Measurements from ENCODE around the gene CNKSR3.

The CNKSR3 gene

DNA sequence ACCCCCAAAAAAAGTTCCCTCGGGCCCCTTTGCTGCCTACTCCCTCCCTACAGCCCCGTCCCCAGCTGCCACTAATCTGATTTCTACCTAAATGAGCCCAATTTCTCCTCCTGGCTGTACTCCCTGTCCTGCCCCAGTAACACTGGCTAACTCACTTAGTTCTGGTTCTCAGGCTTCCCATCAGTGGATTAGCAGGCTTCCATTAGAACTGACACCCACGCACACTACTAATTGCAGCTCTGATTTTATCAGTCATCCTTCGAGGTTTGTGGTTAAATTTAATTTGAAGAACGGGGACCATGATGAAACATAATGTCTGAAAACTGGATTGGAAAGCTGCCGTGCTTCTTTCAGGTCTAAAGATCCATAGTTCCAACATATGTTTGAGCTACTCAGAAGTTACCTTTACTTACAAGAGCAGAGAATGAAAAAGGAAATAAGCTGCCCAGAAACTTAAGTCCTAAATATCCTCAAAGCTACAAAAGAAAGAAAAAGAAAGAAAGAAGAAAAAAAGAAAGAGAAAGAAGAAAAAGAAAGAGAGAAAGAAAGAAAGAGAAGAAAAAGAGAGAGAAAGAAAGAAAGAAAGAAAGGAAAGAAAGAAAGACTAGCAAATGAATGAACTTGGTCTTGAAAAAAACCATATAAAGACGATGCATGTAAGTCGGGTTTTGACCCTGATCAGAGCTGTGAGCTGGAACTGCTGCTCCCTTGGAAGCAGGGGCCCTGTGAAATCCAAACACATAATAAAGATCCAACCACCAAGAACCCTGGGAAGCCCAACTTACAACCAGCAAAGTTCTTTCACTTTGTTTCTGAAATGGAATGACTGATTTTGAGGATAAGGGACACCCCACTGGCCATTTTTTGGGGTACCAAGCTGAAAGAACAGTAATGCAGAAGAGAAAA lies 51.7 kb downstream of the CNKSR3 start:
- DNase-seq (ENCODE audit: extremely low read depth in 1 of 2, low read depth in 1 of 2) = no peak

DNA sequence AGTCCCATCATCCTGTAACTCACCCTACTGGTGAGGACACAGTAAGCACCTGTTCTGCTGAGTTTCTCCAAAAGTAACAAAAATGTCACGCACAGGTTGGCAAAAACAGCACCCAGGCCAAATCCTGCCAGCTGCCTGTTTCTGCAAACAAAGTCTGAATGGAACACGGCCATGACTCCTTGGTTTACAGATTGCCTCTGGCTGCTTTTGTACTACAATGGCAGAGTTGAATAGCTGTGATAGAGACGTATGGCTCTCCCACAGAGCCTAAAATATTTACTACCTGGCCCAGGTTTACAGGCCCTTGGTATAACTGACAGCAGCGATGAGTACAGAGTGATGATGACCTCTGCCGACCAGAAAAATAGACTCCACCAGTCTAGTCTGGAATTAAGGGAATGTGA lies 52.6 kb downstream of the CNKSR3 start:
- DNase-seq (ENCODE audit: extremely low read depth in 1 of 2, low read depth in 1 of 2) = no peak

DNA sequence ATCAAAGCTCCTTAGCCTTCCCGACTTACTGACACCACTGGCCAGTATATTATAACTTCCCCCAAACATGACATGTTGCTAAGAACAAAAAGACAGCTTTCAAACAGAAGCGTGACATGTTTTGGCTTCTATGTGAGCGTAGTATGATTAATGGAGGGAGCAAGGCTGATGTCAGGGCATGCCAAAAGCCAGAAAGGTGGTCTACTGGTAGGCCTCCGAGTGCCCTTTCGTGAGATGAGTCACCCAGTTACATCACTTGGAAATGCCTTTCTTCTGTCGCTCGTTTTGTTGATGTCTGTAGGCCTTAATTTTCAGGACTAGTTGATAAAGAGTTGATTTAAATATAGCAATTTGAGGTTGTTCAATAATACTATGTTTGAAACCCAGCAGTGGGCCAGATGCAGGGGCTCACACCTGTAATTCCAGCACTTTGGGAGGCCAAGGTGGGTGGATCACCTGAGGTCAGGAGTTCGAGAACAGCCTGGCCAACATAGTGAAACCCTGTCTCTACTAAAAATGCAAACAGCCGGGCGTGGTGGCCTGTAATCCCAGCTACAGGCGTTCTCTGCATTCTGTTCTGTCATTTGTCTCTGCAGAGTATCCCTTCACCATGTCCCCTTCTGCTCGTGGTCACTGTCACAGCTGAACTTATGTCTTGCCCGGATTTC lies 53.3 kb downstream of the CNKSR3 start:
- DNase-seq (ENCODE audit: extremely low read depth in 1 of 2, low read depth in 1 of 2) = no peak

DNA sequence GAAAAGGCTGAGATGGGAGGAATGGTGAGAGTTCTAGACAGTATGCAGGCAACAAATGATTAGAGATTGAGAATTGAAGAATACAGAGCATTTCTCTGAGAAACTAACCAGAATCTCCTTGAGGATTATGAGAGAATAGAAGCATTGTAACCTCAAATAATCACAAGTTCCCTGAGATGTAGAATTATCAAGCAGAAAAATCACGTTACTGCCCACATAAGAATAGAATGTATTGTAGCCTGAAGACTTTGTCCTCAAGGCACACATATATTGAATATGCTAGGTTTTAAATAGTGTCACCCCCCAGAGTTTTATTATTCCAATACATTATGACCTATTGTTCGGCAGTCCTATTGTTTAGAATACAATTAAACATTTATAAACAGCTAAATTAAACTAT lies 57.2 kb downstream of the CNKSR3 start:
- DNase-seq (ENCODE audit: extremely low read depth in 1 of 2, low read depth in 1 of 2) = no peak

- no peak for DNase-seq (ENCODE audit: extremely low read depth in 1 of 2, low read depth in 1 of 2)
These were observed 60.0 kb downstream of the CNKSR3 start for GRCh38 chr6:154450498-154450897.

GRCh38 chr6:154448448-154449096 lies 61.9 kb downstream of the CNKSR3 start:
- DNase-seq (ENCODE audit: extremely low read depth in 1 of 2, low read depth in 1 of 2) = no peak

DNA sequence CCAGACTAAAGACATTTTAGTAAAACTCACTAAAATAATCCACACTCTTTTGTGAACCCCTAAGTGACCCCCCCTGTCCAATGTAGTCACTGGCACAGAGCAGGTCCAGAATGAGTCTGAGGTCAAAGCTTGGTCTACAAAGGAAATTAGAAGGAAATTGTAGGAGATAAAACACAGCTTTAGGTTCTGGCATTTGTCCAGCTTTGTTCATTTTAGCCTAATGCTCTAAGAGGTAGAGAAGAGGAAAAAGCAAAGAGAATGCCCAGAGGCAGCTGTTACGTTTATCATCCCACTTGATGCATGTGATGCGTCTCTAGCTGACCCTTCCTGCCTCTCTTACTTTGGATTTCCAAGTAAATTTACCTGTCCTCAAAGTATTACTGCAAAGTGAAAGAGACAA lies 62.5 kb downstream of the CNKSR3 start:
- DNase-seq (ENCODE audit: extremely low read depth in 1 of 2, low read depth in 1 of 2) = no peak

DNA sequence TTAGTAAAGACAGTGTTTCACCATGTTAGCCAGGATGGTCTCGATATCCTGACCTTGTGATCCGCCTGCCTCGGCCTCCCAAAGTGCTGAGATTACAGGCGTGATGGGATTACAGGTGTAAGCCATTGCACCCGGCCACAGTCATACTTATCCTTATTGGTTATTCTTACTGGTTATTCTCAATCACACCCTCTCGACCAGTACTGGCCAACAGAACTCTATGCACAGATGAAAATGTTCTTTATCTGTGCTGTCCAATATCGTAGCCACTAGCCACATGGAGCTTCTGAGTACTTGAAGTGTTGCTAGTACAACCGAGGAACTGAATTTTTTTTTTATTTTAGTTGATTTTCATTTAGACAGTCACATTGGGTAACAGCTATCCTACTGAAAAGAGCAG lies 63.5 kb downstream of the CNKSR3 start:
- no peak for DNase-seq (ENCODE audit: extremely low read depth in 1 of 2, low read depth in 1 of 2)

- DNase-seq (ENCODE audit: extremely low read depth in 1 of 2, low read depth in 1 of 2) = no peak
These were observed 65.1 kb downstream of the CNKSR3 start for GRCh38 chr6:154445417-154445816.

- DNase-seq (ENCODE audit: extremely low read depth in 1 of 2, low read depth in 1 of 2) = no peak
These were observed 68.5 kb downstream of the CNKSR3 start for GRCh38 chr6:154441995-154442310.

- DNase-seq (ENCODE audit: extremely low read depth in 1 of 2, low read depth in 1 of 2) = no peak
These were observed 70.0 kb downstream of the CNKSR3 start for GRCh38 chr6:154440422-154441043.

DNA sequence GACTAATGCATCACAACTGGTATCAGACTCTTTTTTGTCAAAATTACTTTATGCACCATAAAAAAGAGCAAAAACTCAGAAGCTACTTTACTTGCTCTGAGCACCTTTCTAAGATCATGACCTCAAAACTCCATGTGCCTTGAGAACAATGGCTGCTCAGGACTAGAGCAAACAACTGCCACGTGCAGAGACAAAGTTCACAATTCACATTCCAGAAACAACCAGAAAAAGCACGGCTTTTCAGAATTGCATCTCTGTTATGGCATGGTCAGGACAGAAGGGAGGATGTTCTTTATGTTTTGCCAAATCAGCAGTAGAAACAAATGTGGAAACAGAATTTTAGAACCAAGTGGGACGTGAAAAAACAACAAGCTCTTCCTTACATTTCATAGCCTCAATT lies 70.5 kb downstream of the CNKSR3 start:
- no peak for DNase-seq (ENCODE audit: extremely low read depth in 1 of 2, low read depth in 1 of 2)

DNA sequence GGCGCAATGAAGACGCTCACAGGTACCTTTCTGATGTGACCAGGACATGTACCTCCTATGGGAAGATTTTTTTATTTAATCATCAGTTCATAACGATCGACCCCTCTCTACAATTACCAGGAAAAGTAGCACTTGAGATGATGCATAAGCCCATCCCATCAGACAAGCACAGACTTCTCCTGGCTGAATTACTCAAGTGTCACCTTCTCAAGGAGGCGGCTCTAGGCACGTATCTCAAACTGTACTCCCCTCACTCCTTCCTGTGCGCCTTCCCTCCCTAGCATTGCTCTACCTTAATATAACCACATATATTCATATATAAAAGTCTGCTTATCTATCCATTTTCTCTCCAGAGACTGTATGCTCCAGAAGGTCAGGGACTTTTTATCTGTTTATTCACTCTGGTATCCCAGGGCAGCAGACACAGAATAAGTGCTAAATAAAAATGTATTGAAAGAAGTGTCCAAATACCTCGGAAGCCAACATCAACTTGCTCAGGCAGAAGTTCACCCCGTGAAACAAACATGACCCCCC lies 71.5 kb downstream of the CNKSR3 start:
- no peak for DNase-seq (ENCODE audit: extremely low read depth in 1 of 2, low read depth in 1 of 2)

DNA sequence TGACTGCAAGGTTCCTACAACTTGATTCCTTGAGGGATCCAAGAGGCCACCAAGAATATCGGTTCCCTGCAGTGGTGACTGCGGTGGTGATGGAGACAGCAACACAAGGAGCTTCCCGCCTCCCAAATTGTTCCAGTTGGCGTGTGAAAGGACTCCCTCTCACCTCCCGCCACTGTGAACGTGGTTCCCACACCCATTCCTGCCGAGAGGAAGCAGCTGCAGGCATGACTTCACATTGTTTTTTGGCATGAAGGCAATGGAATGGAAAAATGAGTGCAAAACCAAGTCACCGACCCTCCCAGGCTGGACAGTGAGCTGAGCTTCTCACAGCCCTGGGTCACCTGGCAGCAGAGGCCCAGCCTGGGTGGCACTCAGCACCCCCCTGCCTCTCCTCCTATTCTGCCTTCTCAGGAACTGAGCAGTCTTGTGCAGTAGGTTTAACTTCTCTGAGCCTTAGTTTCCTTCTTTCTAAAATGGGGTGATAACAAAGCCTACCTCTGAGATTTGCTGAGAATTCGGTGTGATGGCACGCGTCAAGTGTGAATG lies 75.0 kb downstream of the CNKSR3 start:
- no peak for DNase-seq (ENCODE audit: extremely low read depth in 1 of 2, low read depth in 1 of 2)

DNA sequence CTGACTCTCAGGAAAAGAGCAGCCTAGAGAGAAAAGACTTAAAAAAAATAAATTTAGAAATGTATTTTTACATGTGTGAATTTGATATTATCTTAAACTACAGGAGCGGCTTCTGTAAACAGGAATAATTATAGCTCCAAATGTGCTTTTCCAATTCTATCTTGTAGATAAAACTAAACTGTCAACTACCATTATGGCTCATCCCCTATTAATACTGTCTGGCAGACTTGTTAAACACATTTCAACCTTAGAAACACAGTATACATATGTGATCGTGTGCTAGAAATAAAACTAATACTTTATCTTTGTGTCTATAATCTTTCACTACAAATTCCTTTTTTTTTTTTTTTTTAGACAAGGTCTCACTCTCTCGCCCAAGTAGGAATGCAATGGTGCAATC lies 75.8 kb downstream of the CNKSR3 start:
- no peak for DNase-seq (ENCODE audit: extremely low read depth in 1 of 2, low read depth in 1 of 2)

- no peak for DNase-seq (ENCODE audit: extremely low read depth in 1 of 2, low read depth in 1 of 2)
These were observed 76.8 kb downstream of the CNKSR3 start for GRCh38 chr6:154433477-154434241.

DNA sequence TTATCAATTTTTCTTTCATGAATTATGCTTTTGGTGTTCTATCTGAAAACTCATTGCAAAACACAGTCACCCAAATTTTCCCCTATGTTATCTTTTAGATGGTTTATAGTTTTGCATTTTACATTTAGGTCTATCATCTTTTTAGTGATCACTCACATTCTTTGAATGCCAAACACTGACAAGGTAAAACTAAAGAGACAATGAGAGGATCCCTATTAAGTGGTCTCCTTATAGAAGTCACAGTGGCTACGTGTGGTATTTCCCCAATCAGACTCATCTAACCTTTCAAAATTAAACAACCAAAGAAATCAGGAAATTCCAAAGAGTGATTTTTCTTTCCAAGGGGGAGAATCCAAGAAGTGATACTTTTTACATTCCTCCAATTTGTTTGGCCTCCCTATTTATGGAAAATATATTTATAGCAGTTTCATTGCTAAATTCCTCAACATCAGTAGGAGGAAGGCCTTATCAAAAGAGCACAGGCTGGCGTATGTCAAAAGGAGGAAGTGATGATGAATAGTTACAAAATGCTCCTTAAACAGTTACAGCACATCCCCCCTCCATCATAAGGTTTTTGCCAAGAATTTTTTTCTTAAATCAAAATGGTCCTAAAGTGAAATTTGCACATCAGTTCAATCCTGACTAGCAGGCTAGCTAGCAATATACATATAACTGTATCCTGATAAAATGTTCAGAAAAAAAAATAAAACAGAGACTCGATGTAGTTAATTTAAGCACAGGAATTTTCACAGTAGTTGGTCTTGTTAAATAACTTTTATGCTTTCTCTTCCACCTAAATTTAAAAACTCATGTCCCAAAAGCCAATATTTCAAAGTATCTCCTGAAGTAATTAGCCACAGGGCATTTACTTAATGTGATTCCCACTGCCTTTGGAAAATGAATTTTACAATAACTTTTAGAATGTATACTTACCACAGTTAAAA lies 77.7 kb downstream of the CNKSR3 start:
- no peak for DNase-seq (ENCODE audit: extremely low read depth in 1 of 2, low read depth in 1 of 2)

- no peak for DNase-seq (ENCODE audit: extremely low read depth in 1 of 2, low read depth in 1 of 2)
These were observed 80.0 kb downstream of the CNKSR3 start for GRCh38 chr6:154430481-154430919.

DNA sequence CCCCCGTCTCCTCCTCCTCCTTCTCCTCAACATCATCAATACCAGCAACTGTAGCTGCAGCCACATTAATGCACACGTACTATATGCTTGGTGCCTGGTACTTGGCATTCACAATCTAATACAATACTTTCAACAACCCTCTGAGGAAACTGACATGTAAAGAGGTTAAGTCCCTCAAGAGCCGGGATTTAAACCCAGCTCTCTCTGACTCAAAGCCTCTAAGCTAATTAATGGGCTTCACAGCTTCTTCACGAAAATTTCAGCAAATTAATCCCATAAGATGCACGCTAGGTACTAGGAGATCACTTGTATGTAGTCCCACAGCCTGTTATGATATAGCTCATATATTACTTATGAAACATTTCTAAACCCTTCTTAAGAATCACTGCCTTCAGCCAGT lies 80.8 kb downstream of the CNKSR3 start:
- no peak for DNase-seq (ENCODE audit: extremely low read depth in 1 of 2, low read depth in 1 of 2)
